ENCODE results near the gene RAB31.

RAB31 gene

DNA sequence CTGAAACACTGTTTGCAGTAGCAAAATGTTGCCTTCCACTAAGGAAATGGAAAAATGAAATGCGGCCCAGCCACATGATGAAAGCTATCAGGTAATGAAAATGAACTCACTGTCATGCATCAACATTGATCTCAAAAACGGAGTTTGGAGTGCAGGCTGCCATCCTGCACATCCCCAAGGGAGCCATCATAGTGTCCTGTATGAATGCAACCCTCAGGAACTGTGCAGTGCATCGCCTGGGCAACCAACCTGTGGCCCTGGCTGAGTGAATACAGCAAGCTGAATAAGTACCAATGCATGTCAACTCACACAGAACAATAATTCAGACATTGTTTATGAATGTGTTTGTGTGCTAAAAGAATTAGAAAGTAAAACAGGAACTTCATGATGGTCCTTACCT, 154.6 kb downstream of the RAB31 start:
- no peak for DNase-seq (ENCODE audit: low spot score)

DNA sequence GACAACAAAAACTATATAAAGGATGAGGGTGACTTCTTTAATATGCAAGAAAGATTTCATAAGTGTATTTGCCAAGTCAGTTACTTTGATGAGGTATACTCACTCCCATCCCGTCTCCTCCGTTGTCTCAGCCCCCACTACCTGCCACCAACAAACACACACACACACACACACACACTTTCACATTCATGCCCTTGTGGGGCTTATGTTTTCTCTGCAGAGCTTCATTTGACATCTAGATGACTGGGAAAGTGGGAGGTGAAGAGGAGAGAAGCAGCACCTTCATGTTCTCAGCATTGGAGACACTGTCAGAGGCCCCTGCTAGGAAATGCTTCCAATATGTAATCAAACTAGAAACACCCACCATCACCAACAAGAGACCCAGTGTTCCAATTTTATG, 155.2 kb downstream of the RAB31 start:
- DNase-seq (ENCODE audit: low spot score): no peak

DNA sequence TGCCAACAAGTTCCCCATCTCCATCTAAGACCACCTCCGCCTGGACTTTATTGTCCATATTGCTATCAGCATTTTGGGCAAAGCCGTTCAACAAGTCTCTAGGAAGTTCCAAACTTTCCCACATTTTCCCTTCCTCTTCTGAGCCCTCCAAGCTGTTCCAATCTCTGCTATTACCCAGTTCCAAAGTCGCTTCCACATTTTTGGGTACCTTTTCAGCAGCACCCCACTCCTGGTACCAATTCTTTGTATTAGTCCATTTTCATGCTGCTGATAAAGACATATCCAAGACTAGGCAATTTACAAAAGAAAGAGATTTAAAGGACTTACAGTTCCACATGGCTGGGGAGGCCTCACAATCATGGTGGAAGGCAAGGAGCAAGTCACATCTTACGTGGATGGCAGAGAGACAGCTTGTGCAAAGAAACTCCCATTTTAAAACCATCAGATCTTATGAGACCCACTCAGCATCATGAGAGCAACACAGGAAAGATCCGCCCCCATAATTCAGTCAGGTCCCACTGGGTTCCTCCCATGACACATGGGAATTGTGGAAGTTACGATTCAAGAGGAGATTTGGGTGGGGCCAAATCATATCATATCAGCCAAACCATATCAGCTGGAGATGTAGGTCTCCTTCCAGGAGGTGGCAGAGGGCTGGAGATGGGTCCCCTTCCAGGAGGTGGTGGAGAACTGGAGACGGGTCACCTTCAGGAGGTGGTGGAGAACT, 157.8 kb downstream of the RAB31 start:
- no peak for DNase-seq (ENCODE audit: low spot score)

DNA sequence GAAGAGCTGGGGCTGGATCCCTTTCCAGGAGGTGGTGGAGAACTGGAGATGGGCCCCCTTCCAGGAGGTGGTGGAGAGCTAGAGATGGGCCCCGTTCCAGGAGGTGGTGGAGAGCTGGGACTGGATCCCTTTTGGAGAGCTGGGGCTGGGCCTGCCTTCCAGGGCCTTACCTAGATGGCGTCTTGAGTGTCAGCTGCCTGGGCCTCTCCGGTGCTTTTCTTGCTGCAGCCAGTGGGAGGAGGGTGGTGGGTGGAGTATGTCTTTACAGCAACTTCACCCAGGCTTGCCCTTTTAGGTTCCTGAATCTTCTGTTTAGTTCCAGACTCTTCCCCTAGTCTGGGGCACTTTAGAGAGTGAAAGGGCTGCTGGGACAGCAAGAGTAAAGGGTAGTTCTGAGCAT, 158.5 kb downstream of the RAB31 start:
- no peak for DNase-seq (ENCODE audit: low spot score)

DNA sequence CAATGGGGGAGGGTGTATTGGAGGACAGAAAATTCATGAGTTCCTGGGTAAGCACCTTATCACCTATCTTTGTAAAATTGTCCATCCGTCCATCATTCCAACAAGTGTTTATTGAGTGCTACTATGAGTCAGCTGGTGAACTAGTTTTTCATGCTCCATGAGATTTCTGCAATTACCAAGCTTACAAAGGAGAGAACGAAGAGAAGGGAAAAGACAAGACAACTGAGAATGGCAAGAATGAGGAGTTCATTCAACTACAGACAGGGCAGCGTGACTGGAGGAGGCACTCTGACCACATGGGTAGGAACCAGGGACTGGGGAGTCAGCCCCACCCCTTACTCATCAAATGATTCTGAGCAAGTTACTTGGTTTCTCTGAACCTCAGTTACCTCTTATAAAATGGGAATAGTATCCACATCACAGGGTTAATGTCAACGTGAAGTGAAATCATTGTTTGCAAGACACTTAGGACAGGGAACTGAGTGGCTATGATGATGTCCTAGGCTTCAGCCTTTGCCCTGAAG, 159.0 kb downstream of the RAB31 start:
- no peak for DNase-seq (ENCODE audit: low spot score)

DNA sequence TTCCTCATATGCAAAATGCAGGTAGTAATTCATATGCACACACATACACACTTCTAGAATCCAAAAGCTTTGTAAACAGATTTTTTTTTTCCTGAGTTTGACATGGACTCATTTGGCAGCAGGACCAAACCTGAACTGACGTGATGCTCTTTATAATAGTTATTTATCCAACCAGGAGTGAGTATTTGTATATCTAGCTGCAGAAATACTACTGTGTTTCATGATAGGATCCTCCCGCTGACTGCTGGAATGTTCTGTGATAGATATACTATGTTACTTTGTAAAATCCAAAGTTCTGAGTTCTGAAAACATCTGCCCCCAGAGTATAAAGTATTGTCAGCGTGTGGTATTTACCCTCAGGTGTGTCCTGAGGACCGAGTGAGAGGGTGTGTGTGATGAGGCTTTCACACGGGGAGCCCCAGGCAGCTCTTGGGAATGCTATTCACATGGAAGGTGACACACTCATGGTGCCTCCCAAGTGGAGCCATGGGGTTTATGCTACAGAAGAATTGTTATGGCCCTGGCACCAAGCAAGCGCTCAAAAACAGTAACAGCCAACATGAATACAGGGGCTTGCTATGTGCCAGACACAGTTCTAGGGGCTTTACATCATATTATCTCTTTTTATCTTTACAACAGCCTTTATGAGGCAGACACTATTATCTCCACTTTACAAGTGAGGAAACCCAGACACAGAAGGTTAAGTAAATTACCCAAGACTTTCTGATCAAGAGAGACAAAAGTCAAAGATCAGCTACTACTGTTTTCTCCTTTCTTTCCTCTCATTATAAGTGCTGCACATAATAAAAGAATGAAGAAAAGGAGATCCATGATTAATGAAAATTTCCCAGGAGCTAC, 161.0 kb downstream of the RAB31 start:
- DNase-seq (ENCODE audit: low spot score): peak; percentile 19

DNA sequence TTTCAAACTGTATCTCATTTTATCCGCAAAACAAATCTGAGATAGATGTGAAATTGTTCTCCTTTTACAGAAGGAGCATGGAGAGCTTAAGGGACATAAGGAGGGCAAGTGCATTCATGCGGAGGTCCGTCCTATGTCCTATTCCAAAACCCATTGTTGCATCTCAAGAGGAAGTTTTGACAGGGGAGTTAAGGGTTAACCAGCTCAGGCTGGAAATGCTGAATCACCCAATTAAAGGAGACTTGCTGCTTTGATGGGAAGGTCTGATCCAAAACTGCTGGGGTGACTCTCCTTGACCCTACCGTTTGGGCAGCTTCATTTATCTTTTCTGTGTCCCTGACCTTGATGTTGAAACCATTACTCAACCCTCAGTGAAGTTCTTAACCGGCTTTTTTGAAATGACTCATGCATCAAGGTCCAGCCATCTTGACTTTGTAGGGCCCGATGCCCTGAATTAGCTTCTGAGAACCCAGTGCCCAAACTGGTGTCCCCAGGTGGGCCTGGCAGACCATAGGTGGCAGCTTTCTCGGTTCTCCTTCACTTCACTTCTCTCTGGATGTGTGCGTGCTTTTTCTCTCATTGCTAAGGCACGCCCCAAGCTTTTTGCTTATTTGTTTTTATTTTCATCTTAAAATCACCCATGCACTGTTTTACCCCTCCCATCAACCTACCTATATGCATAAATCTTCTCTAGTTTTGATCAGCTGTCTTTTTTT, 161.8 kb downstream of the RAB31 start:
- DNase-seq (ENCODE audit: low spot score): peak; percentile 55

DNA sequence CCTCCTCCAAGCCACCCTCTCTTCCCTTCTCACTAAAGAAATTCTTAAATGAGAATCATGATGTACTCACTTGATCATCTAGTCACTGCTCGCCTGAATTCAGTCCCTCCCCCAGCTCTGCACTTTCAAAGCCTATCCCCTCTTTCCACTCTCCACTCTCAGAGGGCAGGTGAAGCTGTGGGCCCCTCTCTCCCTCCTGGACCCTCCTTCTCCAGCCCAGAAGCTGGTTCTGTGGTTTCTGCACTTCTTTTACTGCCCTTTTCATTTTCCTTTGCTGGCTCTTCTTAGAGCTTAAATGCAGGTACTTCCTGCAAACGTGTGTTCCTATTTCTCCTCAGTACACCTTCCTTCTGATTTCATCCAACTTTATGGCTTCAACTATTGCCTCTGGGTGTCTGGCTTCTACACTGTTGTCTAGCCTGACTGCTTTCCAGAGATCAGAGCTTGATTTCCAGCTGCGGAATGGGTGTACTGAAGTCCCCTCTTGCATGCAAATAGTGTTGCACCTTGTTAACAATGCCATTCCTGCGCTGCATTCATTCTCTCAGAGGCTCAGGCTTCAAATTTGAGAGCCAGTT, 162.4 kb downstream of the RAB31 start:
- no peak for DNase-seq (ENCODE audit: low spot score)

DNA sequence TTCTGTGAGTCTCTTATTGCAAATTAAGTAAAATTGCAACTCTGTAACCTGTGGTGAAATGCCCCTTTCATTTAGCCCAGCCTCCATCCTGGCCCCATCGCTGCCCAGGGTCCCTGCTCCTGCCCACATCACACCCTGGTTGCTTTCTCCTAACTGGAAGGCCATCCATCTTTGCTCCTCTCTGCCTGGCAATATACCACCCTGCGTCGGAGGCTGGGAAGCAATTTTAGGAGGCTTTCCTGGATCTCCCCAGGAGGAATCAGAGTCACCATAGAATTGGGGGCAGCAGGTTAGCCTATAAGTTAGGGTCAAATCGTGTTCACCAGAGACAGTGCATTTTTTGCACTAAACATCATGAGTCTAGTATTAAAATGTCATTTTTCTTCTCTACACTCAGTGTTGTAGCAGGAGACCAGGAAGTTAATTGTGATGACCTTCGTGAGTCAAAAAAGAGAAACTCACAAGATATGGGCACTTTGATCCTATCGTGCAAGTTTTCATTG, 163.2 kb downstream of the RAB31 start:
- DNase-seq (ENCODE audit: low spot score): no peak

DNA sequence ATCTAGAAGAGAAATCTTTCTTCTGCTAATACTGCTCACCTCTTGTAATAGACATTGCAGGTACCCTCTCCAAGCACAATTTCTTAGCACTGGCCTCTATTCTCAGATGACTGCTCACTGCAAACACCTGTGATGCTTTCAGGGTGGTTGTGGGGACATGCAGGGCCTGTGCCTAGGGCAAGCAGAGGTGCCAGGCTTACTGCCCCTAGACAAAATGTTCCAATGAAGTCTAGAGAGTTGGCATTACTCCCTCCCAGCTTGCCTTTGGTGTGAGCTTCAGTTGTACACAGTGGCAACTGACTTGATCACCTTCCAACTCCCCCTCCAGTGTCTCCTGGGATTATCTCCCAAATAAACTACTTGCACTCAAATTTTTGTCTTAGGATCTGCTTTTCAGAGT, 164.7 kb downstream of the RAB31 start:
- no peak for DNase-seq (ENCODE audit: low spot score)

DNA sequence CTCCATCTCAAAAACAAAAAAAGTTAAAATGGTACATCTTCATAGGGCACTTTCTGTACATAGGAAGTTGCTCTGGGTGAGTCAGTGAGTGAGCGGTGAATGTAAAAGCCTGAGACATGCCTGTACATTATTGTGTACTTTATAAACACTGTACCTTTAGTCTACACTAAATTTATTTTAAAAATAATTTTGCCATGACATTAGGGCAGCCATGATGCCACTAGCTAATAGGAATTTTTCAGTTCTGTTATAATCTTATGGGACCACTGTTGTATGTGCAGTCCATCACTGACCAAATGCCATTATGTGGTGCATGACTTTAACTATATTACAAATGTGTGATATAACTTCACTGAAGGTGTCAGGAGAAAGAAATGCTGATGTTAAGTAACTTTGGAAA, 166.6 kb downstream of the RAB31 start:
- no peak for DNase-seq (ENCODE audit: low spot score)

DNA sequence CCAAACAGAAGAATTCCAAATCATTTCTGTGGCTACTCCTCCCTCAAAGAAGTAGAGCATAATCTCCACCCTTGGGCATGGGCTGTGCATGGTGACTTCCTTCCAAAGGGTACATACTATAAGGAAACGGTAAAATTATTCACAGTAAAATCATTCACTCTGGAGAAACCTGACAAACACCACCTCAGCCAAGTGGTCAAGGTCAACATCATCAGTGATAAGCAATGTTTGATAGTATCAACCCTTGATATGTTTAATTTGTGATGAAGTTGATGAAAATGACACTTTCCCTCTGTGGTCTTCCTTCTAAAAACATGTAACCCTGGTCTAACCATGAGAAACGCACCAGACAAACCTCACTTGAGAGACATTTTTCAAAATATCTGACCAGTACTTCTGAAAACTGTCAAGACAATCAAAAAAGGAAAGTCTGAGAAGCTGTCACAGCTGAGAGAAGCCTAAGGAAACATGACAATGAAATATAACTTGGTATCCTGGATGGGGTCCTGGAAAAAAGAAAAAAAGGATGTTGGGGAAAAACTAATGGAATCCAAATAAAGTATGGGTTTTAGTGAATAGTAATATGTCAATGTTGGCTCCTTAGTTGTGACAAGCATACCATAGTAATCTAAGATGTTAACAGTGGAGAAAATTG, 168.2 kb downstream of the RAB31 start:
- no peak for DNase-seq (ENCODE audit: low spot score)

DNA sequence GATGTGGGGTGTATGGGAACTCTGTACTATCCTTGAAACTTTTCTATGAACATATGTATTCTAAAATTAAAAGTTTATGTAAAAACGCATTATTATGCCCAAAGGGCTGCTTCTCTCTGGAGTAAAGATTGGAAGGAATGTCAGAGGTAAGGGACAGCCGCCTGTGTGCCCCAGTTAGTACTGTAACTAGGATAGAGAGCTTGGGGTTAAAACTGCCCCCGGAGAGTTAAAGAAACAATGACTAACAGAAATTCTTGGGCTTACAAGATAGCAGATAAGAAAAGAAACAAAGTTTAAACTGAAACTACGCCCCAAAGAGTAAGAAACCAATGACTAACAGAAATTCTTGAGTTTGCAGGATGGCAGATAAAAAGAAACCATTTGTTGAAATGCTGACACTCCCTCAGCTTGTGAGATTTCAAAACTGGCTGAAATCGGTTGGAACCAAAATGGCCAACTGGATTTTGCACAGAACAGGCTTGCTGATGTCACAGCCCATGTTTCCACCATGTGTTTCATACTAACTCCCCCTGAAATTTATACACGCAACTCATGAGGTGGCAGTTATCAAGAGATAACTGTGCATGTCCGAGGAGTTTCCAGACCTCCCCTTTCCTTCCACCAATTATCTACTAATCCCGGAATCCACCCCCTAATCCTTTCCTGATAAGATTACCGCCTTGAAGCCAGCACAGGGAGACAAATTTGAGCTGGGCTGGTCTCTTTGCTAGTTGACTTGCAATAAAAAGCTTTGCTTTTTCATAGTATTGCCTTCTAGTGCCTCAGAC, 169.0 kb downstream of the RAB31 start:
- DNase-seq (ENCODE audit: low spot score): no peak

DNA sequence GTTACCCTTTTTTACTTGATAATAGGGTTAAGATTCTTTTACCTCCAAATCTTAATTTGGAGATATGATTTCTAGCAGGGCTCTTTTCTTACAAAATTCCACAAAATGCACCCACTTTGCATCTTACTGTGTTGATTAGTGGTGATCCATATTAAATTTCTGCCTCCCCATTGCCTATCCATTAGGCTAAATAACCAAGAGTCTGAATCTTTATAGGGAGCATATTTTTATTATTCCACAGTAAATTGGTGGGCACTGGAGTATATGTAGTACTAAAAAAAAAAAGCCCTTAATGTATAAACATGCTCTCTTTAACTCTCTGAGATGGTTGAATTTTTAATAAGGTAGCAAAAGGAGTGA, 169.5 kb downstream of the RAB31 start:
- DNase-seq (ENCODE audit: low spot score): no peak

DNA sequence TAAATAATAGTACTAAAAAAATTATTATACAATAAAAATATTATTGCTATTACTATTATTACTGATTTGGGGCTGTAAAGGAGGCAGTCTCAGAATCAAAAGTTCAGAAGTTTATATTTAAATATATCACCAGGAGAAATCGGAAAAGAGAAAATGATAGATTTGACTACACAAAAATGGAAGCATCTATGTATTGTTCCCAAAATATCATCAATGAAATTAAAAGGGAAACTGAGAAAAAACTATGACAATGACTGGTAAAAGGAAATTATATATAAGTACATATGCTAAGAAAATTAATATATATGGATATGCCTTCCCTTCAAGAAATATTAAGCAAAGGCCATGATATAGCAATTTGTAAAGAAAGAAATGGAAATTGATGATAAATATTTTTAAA, 170.0 kb downstream of the RAB31 start:
- no peak for DNase-seq (ENCODE audit: low spot score)

DNA sequence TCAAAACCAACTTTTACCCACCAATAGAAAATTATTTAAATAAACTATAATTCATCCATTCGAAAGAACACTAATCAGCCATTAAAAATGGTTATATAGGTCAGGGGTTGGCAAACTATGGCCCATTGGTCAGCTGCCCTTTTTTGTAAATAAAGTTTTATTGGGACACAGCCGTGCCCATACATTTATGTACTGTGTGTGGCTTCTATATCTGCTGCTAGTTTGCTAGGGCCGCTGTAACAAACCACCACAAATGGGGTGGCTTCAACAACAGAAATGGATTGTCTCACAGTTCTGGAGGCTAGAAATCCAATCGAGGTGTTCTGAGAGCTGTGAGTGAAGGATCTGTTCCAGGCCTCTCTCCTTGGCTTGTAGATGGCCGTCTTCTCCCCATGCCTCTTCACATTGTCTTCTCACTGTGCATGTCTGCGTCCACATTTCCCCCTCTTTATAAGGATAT, 170.7 kb downstream of the RAB31 start:
- no peak for DNase-seq (ENCODE audit: low spot score)

DNA sequence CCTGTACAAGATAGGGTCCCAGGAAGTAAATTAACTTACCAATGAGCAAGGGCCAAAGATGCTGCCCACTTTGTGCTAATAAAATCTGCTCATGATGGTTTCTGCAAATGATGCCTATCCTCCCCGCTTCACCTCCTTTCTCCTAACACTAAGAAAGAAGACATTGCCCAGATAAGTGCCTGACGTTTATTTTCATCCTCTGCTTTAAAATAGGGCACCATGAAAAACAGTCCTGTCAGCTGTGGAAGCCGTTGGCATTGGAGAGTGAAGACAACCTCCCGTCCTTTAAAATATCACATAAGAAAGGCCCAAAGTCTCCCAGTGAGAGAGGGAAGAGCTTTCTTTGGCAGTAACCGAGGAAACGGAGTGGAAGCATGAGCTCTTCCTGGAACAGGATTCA, 176.0 kb downstream of the RAB31 start:
- no peak for DNase-seq (ENCODE audit: low spot score)

DNA sequence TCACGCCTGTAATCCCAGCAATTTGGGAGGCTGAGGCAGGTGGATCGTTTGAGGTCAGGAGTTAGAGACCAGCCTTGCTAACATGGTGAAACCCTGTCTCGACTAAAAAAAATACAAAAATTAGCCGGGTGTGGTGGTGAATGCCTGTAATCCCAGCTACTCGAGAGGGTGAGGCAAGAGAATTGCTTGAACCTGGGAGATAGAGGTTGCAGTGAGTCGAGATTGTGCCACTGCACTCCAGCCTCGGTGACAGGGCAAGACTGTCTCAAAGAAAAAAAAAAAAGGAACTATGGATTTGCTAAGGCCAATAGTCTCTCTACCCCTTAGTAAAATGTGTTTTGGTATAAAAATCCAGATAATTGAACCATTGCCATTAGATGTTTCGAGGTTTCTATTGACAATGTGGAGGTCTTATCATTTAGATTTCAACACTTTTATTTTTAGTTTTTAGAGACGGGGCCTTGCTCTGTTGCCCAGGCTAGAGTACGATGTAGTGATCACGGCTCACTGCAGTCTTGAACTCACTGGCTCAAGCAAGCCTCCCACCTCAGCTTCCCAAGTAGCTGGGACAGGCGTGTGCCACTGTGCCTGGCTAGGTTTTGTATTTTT, 176.5 kb downstream of the RAB31 start:
- DNase-seq (ENCODE audit: low spot score): no peak

DNA sequence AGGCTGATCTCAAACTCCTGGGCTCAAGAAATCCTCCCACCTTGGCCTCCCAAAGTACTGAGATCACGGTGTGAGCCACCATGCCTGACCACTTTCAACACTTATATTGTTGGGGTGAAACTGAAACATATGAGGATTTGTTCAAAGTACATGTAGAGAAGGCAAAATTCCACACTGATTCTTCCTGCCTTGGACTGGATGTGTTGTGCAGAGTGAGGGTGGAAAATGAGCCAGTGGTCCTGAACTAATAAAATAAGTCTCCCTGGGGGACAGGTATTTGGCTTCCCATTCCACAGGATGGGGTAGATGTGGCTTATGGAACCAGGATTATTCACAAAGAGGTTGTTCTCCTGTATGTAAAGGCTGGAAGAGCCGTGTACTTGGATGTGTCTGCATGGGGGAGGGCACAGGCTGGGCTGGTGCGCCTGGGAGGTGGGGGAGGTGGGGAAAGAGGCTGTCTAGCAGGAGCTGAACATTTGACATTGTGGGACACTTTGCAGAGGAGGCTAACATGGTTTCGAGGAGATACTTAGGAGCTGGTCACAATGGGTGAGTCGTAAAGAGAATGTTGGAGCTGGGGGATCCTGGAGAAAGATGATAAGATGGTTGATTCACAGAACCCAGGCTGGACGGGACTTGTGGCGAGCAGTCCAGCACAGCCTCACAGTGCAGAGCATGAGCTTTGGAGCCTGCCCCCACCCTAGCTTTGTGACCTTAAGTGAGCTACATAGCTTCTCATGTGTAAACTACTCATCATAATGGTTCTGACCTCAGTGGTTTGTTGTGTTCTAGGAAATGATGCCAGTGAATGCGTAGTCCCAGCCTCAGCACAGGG, 177.3 kb downstream of the RAB31 start, which contains the start of gene TXNDC2:
Gene TXNDC2 (plus strand): TSS at position 804 of the 835 bp plus-strand sequence. CDS start 708 bp downstream, outside the sequence.
- no peak for DNase-seq (ENCODE audit: low spot score)

Measured in iPS-NIHi11 (cell line).